ENCODE results near the gene SEC14L5.
"Not testable (repeated sequence)": the region's sequence is repeated elsewhere in the genome, so short reads cannot be mapped to it uniquely, and the experiment has no call there.

Gene SEC14L5

DNA sequence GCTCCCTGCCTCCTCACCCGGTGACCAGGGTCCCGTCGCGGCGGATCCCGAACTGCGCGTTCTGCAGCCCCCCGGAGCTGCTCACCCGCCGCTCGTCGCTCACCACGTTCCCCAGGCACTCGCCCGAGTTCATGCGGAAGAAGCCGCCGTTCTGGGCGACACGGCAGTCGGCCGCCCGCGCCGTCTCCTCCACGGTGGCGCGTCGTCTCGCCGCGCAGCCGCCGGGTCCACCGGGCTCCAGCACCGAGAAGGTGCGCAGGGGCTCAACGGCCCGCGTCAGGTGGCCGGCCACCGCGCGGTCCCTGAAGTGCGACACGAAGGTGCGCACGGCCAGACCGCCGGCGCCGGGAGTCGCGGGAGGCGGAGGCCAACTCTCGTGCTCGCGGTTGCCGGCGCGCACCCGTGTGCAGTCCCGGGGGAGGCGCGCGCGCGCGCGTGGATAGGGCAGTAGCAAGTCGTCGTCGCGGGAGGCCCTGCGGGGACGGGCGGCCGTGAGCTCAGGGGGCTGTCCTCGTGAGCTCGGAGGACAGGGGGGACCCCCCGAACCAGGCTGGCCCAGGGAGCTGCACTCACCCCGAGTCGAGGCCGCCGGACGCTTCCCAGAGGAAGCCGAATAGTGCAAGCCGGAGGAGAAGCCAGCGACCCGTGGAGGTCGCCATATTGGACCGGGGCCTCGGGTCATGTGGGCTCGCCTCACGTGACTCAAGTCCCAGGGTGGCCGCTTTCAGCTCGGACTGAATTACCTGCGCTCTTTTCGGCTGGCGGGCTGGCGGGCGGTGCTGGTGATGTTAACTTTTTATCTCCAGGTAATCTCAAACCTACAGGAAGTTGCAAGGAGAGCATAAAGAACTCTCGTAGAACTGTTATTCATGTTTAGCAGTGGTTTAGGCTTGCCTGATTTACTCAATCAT lies 75.4 kb downstream of the SEC14L5 start, which contains the start of gene NAGPA:
Gene NAGPA, minus strand, starts transcription at position 680 of the 911 bp plus-strand sequence. Its CDS starts 21 bp downstream, at position 659.
- DNase-seq (ENCODE audit: extremely low read depth in 1 of 2, low read depth in 1 of 2), result peak; percentile 51 to 75

GRCh38 chr16:5034167-5034523 lies 76.0 kb downstream of the SEC14L5 start:
- DNase-seq (ENCODE audit: extremely low read depth in 1 of 2, low read depth in 1 of 2), result no peak

DNA sequence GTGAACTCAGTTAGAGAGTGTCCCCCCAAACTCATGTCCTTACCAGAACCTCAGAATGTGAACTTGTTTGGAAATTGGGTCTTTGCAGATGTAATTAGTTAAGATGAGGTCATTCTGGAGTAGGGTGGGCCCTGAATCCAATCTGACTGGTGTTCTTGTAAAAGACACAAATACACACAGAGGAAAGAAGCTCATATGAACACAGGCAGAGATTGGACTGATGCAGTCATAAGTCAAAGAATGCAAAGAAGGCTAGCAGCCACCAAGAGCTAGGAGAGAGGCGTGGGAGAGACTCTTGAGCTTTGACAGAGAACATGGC lies 77.7 kb downstream of the SEC14L5 start:
- DNase-seq (ENCODE audit: extremely low read depth in 1 of 2, low read depth in 1 of 2), result no peak

DNA sequence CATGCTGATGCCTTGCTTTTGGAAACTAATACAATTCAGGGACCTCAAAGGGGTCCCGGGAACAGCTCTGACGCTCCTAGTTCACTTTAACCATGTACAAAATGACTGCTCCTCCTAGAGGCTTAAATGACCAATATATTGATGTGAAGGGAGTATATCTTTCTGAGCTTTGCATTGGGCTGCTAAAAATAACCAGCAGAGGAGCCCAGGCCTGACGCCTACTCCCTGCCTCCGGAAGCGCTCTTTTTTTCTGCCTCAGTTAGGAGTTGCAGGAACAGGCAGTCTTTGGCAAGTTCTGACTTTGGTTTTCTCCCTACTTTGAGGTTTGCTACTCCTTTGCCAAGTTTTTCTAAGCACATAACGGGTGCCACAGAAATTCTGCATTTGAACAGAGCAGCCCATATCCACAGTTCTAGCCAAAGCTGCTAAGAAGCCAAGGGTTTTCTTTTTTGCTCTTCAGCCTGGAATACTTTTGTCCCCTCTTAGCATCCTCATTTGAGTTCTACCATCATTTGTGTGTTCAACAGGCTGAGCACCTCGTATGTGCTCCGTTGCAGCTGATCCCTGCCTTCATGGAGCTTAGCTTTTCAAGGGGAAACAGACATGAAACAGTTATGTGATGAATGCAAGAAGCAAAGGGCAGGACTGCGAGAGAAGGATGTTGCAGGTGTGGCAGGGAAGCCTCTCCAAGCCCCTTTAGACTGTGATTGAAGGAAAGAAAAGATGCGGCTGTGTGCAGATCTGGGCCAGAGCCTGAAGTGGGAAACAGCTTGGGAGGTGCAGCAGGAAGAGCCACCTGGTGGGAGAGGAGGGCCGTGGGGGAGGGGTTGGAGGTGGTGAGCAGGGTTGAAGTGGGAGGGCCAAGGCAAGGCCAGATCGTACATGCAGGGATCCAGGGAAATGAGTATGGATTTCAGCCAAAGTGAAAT lies 78.4 kb downstream of the SEC14L5 start:
- no peak for DNase-seq (ENCODE audit: extremely low read depth in 1 of 2, low read depth in 1 of 2)

- DNase-seq (ENCODE audit: extremely low read depth in 1 of 2, low read depth in 1 of 2), result no peak
Observed at GRCh38 chr16:5040451-5040850, 82.3 kb downstream of the SEC14L5 start.

- DNase-seq (ENCODE audit: extremely low read depth in 1 of 2, low read depth in 1 of 2), result no peak
Observed at GRCh38 chr16:5041600-5042133, 83.5 kb downstream of the SEC14L5 start.

GRCh38 chr16:5042574-5043171 lies 84.5 kb downstream of the SEC14L5 start:
- DNase-seq (ENCODE audit: extremely low read depth in 1 of 2, low read depth in 1 of 2), result no peak

- DNase-seq (ENCODE audit: extremely low read depth in 1 of 2, low read depth in 1 of 2), result no peak
Observed at GRCh38 chr16:5044011-5044540, 85.9 kb downstream of the SEC14L5 start.

DNA sequence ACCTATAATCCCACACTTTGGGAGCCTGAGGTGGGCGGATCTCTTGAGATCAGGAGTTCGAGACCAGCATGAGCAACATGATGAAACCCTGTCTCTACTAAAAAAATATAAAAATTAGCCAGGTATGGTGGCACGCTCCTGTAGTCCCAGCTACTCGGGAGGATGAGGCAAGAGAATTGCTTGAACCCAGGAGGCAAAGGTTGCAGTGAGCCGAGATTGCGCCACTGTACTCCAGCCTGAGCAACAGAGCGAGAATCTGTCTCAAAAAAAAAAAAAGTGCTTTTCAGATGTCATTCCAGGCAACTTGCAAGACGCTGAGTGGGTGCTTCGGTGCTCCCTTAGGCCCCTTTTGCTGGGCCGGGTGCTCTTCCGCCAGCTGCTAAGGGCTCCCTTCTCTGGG lies 86.5 kb downstream of the SEC14L5 start:
- DNase-seq (ENCODE audit: extremely low read depth in 1 of 2, low read depth in 1 of 2), result not testable (repeated sequence)

DNA sequence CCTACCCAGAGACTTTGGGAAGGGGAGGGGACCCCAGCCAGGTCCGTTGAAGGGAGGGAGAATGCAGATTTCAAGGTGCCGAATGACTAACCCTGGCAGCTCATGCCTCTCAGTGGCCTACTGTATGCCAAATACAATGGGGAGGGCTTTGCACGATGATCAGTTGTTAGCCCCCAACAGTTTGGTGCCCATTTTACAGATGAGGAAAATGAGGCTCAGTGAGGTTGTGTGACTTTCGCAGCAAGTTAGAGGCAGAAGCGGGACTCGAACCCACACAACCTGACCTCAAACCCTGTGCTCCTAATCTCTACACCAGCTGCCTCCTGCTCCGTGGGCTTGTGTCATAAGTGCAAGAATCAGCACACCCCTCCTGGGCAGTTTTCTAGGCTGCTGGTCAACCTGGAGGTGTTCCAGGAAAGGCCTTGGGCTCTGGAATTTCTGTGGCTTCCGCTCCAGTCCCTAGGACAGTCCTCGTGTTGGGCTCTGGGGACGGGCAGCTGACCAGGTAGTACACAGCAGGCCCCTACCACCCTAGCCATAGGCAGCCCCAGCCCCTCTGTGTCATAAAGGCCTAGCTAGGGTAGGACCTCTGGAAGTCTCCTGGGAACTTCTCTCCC lies 87.5 kb downstream of the SEC14L5 start:
- no peak for DNase-seq (ENCODE audit: extremely low read depth in 1 of 2, low read depth in 1 of 2)

GRCh38 chr16:5046914-5047313 lies 88.8 kb downstream of the SEC14L5 start:
- DNase-seq (ENCODE audit: extremely low read depth in 1 of 2, low read depth in 1 of 2), result no peak

DNA sequence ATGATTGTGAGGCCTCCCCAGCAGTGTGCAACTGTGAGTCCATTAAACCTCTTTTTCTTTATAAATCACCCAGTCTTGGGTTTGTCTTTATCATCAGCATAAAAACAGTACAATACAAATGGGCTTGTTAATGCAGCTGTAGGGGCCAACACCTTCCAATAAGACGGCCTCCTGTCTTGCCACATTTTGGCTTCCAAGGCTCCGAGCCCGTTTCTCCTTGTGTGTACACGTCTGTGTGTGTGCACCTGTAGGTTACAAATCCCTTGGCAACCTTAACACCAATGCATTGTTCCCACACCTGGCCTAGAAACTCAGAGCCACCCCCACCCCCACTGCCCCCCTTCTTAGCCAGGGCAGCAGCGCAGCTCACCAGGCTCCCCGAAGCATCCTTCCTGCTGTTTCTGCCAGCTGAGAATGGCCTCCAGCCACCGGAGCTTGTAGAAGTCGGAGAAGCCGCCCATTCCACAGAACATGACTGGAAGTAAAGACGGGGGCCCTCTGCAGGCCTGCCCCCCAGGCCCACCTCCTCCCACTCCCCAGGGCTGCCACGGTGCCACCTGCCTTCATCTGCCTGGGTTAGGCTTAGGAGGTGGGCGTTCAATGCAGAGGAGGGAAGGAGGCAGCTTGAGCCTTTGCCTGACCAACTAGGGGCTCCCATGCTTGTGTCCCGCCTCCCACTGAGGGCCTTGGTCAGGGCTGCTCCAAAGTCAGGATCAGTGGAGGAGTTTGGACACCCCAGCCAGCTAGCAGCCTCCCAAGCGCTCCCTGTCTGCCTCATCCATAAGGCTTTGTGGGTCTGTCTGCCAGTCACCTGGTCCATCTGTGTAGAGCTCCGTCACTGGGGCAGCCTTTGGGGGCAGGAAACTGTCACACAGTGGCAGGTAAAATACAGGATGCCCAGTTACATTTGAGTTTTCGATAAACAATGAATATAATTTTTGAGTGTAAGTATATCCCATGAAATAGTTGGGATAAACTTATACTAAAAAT lies 97.0 kb downstream of the SEC14L5 start:
- DNase-seq (ENCODE audit: extremely low read depth in 1 of 2, low read depth in 1 of 2), result no peak

DNA sequence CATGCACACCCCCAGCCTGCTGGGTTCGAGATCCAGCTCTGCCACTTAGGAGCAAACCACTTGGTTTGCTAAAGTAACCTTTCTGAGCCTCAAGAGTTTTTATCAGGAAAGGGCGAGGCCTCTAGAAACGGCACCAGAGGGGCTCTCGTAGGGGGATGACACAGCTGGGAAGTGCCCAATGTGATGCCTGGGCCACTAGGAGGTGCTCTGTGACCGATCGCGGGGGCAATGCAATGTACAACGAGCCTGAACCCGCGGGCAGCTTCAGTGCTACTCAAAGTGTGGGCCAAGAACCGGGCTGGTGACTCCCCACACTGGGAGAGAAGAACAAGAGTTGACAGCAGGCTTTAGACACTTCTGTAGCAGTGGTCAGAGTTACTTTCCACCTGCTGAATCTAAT lies 98.2 kb downstream of the SEC14L5 start:
- DNase-seq (ENCODE audit: extremely low read depth in 1 of 2, low read depth in 1 of 2), result peak in 1 of 2 donors; percentile 17

DNA sequence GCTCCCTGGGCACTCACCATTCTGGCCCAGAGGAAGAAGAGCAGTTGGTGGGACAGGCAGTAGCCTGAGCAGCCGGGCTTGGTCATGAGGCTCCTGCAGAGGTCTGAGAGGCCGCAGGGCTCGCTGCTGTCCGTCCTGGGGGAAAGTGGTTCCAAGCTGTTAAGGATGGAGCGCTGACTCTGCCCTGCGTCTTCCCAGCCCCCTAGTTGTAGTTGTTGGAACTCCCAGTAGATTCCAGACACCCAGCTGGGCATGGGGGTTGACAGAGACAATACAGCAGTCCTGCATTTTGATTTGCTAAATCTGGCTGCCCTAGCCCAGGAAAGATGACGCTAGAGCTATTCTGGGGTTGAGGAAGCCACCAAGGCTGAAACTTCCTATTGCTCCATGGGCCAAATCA lies 100.3 kb downstream of the SEC14L5 start:
- DNase-seq (ENCODE audit: extremely low read depth in 1 of 2, low read depth in 1 of 2), result no peak

DNA sequence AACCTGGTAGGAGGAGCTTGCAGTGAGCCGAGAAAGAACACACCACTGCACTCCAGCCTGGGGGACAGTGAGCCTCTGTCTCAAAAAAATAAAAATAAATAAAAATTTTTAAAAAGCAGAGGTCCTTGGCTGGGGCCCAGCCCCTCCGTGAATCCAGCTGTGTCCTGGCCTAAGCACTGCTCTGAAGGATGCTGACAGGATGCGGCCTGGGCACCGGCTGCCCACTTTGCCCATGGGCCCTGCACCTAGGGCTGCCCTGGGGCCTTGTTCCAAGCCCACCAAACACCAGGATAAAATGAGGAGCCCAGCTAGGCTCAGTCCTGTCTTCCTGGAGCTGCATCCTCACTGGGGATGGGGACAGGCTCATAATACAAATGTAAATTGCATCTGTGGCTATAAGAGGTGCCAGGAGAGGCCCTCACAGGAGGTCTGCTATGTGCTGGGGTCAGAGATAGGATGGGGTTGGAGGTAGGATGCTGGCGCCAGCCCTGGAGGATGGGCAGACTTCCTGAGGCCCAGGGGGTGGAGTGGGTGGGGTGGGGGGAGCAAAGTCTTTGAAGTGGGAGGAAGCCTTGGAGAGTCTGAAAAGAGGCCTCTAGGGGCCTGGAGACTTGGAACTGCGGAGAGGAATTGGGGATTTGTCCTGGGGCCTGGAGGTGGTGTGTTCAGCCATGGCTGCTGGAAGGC lies 101.4 kb downstream of the SEC14L5 start:
- no peak for DNase-seq (ENCODE audit: extremely low read depth in 1 of 2, low read depth in 1 of 2)

- no peak for DNase-seq (ENCODE audit: extremely low read depth in 1 of 2, low read depth in 1 of 2)
Observed at GRCh38 chr16:5060073-5060641, 102.0 kb downstream of the SEC14L5 start.

- no peak for DNase-seq (ENCODE audit: extremely low read depth in 1 of 2, low read depth in 1 of 2)
Observed at GRCh38 chr16:5062051-5062450, 103.9 kb downstream of the SEC14L5 start.

Data from activated CD8-positive, alpha-beta memory T cell treated with anti-CD3 and anti-CD28 coated beads for 1 hour (primary cell).